Measurements from ENCODE around the gene PIGQ.

Gene PIGQ

GRCh38 chr16:552171-552570 is 17.6 kb upstream of the PIGQ start:
- no peak for TF ChIP-seq CTCF (IDR thresholded peaks at IDR 0.05)
- Histone ChIP-seq H3K36me3 (ENCODE audit: control insufficient read depth, insufficient read depth, low read length) (no peaks in the 10 kb centered on the region), H3K4me2 (ENCODE audit: low read length) (no peak overlapping the region), H3K27ac (no peak overlapping the region), H3K4me1 (no peaks in the 10 kb centered on the region), H3K9ac (no peak overlapping the region), H3K4me3 (ENCODE audit: low read depth, low read length) (no peak overlapping the region), H3K9me3 (ENCODE audit: control insufficient read depth, low read length) (no peaks in the 10 kb centered on the region), H2AFZ (no peak overlapping the region), H3K27me3 (ENCODE audit: control insufficient read depth, insufficient read depth, low read length) (no peaks in the 10 kb centered on the region), H3K79me2 (no peaks in the 10 kb centered on the region)

- Histone ChIP-seq H3K36me3 (ENCODE audit: control insufficient read depth, insufficient read depth, low read length) (no peaks in the 10 kb centered on the region), H3K4me3 (ENCODE audit: low read depth, low read length) (no peak overlapping the region), H3K27ac (no peak overlapping the region), H3K9me3 (ENCODE audit: control insufficient read depth, low read length) (no peaks in the 10 kb centered on the region), H3K79me2 (no peaks in the 10 kb centered on the region), H3K27me3 (ENCODE audit: control insufficient read depth, insufficient read depth, low read length) (no peaks in the 10 kb centered on the region), H3K9ac (no peak overlapping the region), H2AFZ (no peak overlapping the region), H3K4me1 (no peaks in the 10 kb centered on the region), H3K4me2 (ENCODE audit: low read length) (no peak overlapping the region)
- no peak for TF ChIP-seq CTCF (IDR thresholded peaks at IDR 0.05)
Observed at GRCh38 chr16:553601-554296, 16.0 kb upstream of the PIGQ start.

GRCh38 chr16:554297-554621 is 15.5 kb upstream of the PIGQ start:
- no peak overlapping the region for H3K9ac ChIP-seq
- no peak overlapping the region for H3K4me2 ChIP-seq (ENCODE audit: low read length)
- no peak for TF ChIP-seq CTCF (IDR thresholded peaks at IDR 0.05)
- H3K27me3 ChIP-seq (ENCODE audit: control insufficient read depth, insufficient read depth, low read length): no peaks in the 10 kb centered on the region
- no peak overlapping the region for H3K4me3 ChIP-seq (ENCODE audit: low read depth, low read length)
- H2AFZ ChIP-seq: no peak overlapping the region
- no peaks in the 10 kb centered on the region for H3K79me2 ChIP-seq
- H3K9me3 ChIP-seq (ENCODE audit: control insufficient read depth, low read length): no peaks in the 10 kb centered on the region
- H3K4me1 ChIP-seq: peaks cover 2% of the 10 kb centered on the region
- no peak overlapping the region for H3K27ac ChIP-seq
- H3K36me3 ChIP-seq (ENCODE audit: control insufficient read depth, insufficient read depth, low read length): no peaks in the 10 kb centered on the region

GRCh38 chr16:554640-555365 is 15.0 kb upstream of the PIGQ start:
- H3K9ac ChIP-seq: no peak overlapping the region
- no peaks in the 10 kb centered on the region for H3K36me3 ChIP-seq (ENCODE audit: control insufficient read depth, insufficient read depth, low read length)
- no peaks in the 10 kb centered on the region for H3K27me3 ChIP-seq (ENCODE audit: control insufficient read depth, insufficient read depth, low read length)
- no peak overlapping the region for H2AFZ ChIP-seq
- H3K9me3 ChIP-seq (ENCODE audit: control insufficient read depth, low read length): no peaks in the 10 kb centered on the region
- H3K4me1 ChIP-seq: peaks cover 5% of the 10 kb centered on the region
- TF ChIP-seq CTCF (IDR thresholded peaks at IDR 0.05): no peak
- no peak overlapping the region for H3K4me3 ChIP-seq (ENCODE audit: low read depth, low read length)
- no peak overlapping the region for H3K27ac ChIP-seq
- H3K4me2 ChIP-seq (ENCODE audit: low read length): no peak overlapping the region
- H3K79me2 ChIP-seq: no peaks in the 10 kb centered on the region

Measured in parathyroid adenoma (tissue), 2 donors.